ENCODE data around the gene PTGIS.
"Not testable (repeated sequence)": the region's sequence is repeated elsewhere in the genome, so short reads cannot be mapped to it uniquely, and the experiment has no call there.

PTGIS gene

GRCh38 chr20:49567421-49568277, at the start of gene PTGIS:
Gene PTGIS, minus strand, starts transcription at chr20:49568137. Its CDS starts 21 bp downstream, at chr20:49568116.
- DNase-seq = no peak

- DNase-seq = not testable (repeated sequence)
These were observed 49.5 kb upstream of the PTGIS start for GRCh38 chr20:49617394-49617793.

GRCh38 chr20:49616154-49617007, 48.4 kb upstream of the PTGIS start:
- no peak for DNase-seq

GRCh38 chr20:49615401-49616153, 47.6 kb upstream of the PTGIS start:
- DNase-seq = peak in 5 of 14 donors; percentile 12 to 74 (median 12)

GRCh38 chr20:49615051-49615400, 47.1 kb upstream of the PTGIS start:
- not testable (repeated sequence) for DNase-seq

GRCh38 chr20:49614338-49615050, 46.6 kb upstream of the PTGIS start:
- DNase-seq = no peak

GRCh38 chr20:49612127-49612738, 44.3 kb upstream of the PTGIS start:
- DNase-seq = peak in 13 of 14 donors; percentile 37 to 94 (median 85)

GRCh38 chr20:49611539-49612126, 43.7 kb upstream of the PTGIS start:
- not testable (repeated sequence) for DNase-seq

- peak in 13 of 14 donors; percentile 28 to 83 (median 58) for DNase-seq
These were observed 43.0 kb upstream of the PTGIS start for GRCh38 chr20:49610691-49611538.

GRCh38 chr20:49608752-49609670, 41.1 kb upstream of the PTGIS start:
- peak in 8 of 14 donors; percentile 7 to 44 (median 23) for DNase-seq

- no peak for DNase-seq
These were observed 39.6 kb upstream of the PTGIS start for GRCh38 chr20:49607568-49607967.

- peak in 1 of 14 donors; percentile 83 for DNase-seq
These were observed 35.3 kb upstream of the PTGIS start for GRCh38 chr20:49603209-49603627.

- DNase-seq = no peak
These were observed 34.6 kb upstream of the PTGIS start for GRCh38 chr20:49602345-49603208.

GRCh38 chr20:49601153-49601924, 33.4 kb upstream of the PTGIS start:
- DNase-seq = no peak

GRCh38 chr20:49599746-49600113, 31.8 kb upstream of the PTGIS start:
- no peak for DNase-seq

- DNase-seq = no peak
These were observed 30.0 kb upstream of the PTGIS start for GRCh38 chr20:49597825-49598395.

Data from C1 segment of cervical spinal cord (tissue), 14 donors.